HepG2 (cell line): ENCODE data around the gene ASXL1. TPM values are rescaled to one million over a fixed set of nuclear protein-coding genes. Genes with fewer than 3 reads are reported as not detected.

Experiments
- AKAP8 ChIP-seq: sonication (generic); formaldehyde crosslinking; IDR thresholded peaks from 2 replicates; pipeline ENCODE4 v1.5.1; 2020; ENCODE audit warnings: mild to moderate bottlenecking, missing genetic modification reagents
- ATF1 ChIP-seq: IDR thresholded peaks from 2 replicates; pipeline ENCODE4 v1.6.1; 2016; ENCODE audit warnings: mild to moderate bottlenecking, control low read depth
- DMTF1 ChIP-seq: sonication (generic); formaldehyde crosslinking; IDR thresholded peaks from 2 replicates; pipeline ENCODE4 v1.4.0; 2020; ENCODE audit warnings: mild to moderate bottlenecking, missing genetic modification reagents
- IKZF4 ChIP-seq: sonication (generic); formaldehyde crosslinking; IDR thresholded peaks from 2 replicates; pipeline ENCODE4 v1.5.1; 2020; ENCODE audit warnings: borderline replicate concordance, mild to moderate bottlenecking, low read depth, missing genetic modification reagents; ENCODE audit errors: not compliant biosample characterization
- KMT2A ChIP-seq: sonication (generic); formaldehyde crosslinking; IDR thresholded peaks from 2 replicates; pipeline ENCODE4 v1.4.0; 2020; ENCODE audit warnings: missing genetic modification reagents
- RBM22 ChIP-seq: fragments of 200-400 bp; formaldehyde crosslinking; optimal IDR thresholded peaks from 2 replicates; pipeline ENCODE3; 2017; ENCODE audit warnings: mild to moderate bottlenecking, low read length, moderate library complexity
- ZNF318 ChIP-seq: sonication (generic); formaldehyde crosslinking; IDR thresholded peaks from 2 replicates; pipeline ENCODE4 v1.4.0; 2020; ENCODE audit warnings: mild to moderate bottlenecking, missing genetic modification reagents
- ZNF687 ChIP-seq: sonication (generic); formaldehyde crosslinking; IDR thresholded peaks from 2 replicates; pipeline ENCODE4 v1.5.1; 2020; ENCODE audit warnings: mild to moderate bottlenecking, missing genetic modification reagents, moderate library complexity
- polyA plus RNA-seq, 8 experiments: library from polyadenylated mRNA; depleted of rRNA in 3 of 8; stranded (reverse) in 7 of 8; unstranded in 1 of 8; fragments of >200 nt; fragmentation: Illumina TruSeq in 4 of 8; extraction: Trizol in 4 of 8; gene quantifications; 2 replicates each; pipeline versions ENCODE4 v1.2.1 to v1.2.3, GENCODE V29; 2011 to 2016; ENCODE audit warnings: low read depth in 4 of 8, missing spikeins in 1 of 8, mixed read lengths in 1 of 8; ENCODE audit not compliant: insufficient read depth in 1 of 8
- total RNA-seq, 5 experiments: library from RNA; depleted of rRNA; stranded (reverse); fragments of >200 nt; fragmentation: Illumina TruSeq; extraction: Trizol; gene quantifications; 2 replicates each; pipeline ENCODE4 v1.2.3, GENCODE V29; 2016; ENCODE audit warnings: low read depth in 1 of 5

Gene ASXL1
- total and polyA plus RNA-seq, 2 of the 13 experiments (the other 11 are each of a cell fraction or from before 2014, with no cell fraction given) = 62.1 to 74.8 TPM

GRCh38 chr20:32429745-32430360 is 71.7 kb downstream of the ASXL1 start (continued):
- TF ChIP-seq DMTF1 (CRISPR knock-in tag) = no peak
- no peak for TF ChIP-seq AKAP8 (CRISPR knock-in tag)
- peak; percentile 14; the same call in 1 of the 2 replicates for TF ChIP-seq ZNF687 (CRISPR knock-in tag)
- no peak for TF ChIP-seq IKZF4
- TF ChIP-seq RBM22 = peak; percentile 6
- TF ChIP-seq ZNF318 = 0 out of 2 replicates have a peak, but pooled peaks have one; percentile 44
- TF ChIP-seq KMT2A = no peak
- no peak for TF ChIP-seq ATF1 (CRISPR knock-in tag)
